EH (cell line): ENCODE data around the gene PLA2G3.
A peak's percentile ranks its signal among the peaks of the same experiment; 100 is the strongest.
"Not testable (repeated sequence)": the region's sequence is repeated elsewhere in the genome, so short reads cannot be mapped to it uniquely, and the experiment has no call there.

Source experiments
- DNase-seq: peaks from one replicate; pipeline ENCODE4 v3.0.0-alpha.2; 2015; ENCODE audit warnings: low read depth

PLA2G3 gene

DNA sequence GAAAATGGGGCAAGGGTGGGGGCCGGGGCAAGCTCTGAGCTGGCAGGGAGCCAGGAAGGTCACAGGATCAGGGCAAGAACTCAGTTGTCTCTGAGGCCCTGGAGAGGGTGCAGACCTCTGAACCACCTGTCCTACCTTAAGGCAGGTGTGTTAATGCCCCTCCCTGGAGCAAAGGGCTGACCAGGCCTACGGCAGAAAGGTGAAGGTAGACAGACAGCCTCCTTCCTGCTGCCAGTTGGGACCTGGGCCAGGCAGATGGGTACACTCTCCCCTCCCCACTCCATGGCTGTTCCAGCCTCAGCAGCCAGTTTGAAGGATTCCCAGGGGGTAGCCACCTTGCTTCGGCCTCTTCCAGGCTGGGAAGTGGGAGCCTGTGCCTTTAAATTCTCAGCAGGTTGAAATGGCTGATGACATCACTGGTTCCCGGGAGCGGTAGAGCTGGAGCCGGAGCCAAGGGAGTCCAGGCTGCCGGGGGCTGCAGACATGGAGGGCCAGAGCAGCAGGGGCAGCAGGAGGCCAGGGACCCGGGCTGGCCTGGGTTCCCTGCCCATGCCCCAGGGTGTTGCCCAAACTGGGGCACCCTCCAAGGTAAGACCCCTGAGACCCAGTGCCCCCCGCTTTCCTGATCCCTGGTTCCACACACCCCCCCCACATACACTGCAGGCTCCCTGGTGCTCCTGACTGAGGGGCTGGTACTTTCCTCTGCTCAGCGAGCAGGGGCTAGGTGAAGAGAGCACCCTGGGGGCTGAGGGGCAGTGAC, 17.6 kb downstream of the PLA2G3 start, which contains the start of gene INPP5J:
Gene INPP5J, plus strand, starts transcription at position 435 of the 760 bp plus-strand sequence. Its CDS starts 49 bp downstream, at position 484.
- peak; percentile 72 for DNase-seq

GRCh38 chr22:31122196-31122531, 18.1 kb downstream of the PLA2G3 start:
- DNase-seq: no peak

DNA sequence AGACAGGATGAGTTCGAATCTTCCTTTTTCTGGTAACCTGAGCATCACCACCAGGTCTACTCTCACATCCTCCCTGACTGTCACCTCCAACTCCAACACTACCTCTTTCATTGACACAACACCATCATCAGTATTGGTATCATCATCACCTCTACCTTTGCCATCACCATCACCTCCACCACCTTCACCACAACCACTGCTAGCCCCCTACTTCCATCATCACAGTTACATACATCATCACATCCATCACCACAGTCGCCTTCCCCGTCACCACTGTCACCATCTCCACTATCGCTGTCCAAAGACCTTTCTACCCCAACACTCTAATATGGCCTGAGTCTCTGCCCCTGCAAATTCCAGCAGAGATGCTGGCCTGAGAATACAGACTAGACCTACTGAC, 18.9 kb downstream of the PLA2G3 start:
- DNase-seq: no peak

- no peak for DNase-seq
Measured at GRCh38 chr22:31120642-31121041, 19.7 kb downstream of the PLA2G3 start.

DNA sequence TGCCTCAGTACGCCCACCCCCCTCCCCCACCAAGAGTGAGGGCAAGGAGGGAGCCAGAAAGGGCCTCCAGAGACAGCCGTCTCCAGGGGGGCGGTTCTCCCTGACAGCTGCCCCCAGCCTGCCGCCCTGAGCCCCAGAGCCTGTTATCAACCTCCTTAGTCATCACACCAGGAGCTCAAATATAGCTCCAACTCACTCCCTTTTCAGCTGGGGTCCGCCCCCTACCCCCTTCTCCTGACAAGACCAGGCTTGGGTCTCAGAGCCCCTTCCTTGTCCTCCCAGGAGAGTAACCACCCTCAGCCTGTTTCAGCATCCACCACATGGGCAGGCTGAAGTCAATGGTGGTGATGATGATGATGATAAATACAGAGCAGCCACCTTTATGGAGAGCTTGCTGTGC, 20.1 kb downstream of the PLA2G3 start:
- no peak for DNase-seq

GRCh38 chr22:31119026-31119717, 21.1 kb downstream of the PLA2G3 start:
- no peak for DNase-seq

- DNase-seq: no peak
Measured at GRCh38 chr22:31118046-31118820, 22.1 kb downstream of the PLA2G3 start.

GRCh38 chr22:31112547-31113091, 27.7 kb downstream of the PLA2G3 start:
- not testable (repeated sequence) for DNase-seq

DNA sequence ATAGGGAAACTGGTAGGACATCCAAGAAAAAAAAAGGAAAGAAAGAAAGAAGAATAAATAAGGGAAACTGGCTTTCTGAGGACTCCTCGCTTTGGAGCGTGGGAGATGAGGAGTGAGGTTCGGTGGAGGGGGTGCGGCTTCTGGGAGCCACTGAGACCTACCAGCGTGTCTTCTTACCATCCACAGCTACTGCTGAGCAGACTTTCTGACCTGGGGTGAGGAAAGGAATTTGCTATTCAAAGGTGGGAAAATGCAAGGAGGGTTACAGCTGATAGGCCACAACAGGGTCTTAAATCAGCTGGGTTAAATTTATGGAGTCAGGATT, 32.5 kb downstream of the PLA2G3 start:
- no peak for DNase-seq

GRCh38 chr22:31107178-31107893, 33.0 kb downstream of the PLA2G3 start, which contains the start of gene SELENOM:
SELENOM (minus strand) TSS chr22:31107568; CDS start chr22:31107505, 63 bp downstream.
- DNase-seq: peak; percentile 99

DNA sequence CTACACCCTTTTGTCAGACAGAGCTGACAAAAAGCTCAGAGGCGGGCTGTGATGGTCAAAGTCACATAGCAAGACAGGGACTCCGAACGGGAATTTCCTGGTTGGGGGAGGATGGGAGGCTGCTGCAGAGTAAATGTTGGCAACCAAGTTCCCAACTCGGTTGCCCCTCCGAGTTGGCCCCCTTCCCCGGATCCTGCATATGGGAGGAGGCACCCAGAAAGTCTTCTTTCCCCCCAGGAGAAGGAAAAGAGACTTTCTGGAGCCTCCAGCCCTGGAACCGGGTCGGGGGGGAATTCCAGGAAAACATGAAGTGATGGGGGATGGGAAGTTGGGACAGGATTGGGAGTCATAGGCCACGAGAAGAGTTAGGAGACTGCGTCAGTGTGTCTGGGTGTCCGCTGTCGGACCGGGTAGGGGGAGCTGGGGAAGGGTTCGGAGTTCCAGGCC, 33.6 kb downstream of the PLA2G3 start:
- DNase-seq: peak; percentile 74

DNA sequence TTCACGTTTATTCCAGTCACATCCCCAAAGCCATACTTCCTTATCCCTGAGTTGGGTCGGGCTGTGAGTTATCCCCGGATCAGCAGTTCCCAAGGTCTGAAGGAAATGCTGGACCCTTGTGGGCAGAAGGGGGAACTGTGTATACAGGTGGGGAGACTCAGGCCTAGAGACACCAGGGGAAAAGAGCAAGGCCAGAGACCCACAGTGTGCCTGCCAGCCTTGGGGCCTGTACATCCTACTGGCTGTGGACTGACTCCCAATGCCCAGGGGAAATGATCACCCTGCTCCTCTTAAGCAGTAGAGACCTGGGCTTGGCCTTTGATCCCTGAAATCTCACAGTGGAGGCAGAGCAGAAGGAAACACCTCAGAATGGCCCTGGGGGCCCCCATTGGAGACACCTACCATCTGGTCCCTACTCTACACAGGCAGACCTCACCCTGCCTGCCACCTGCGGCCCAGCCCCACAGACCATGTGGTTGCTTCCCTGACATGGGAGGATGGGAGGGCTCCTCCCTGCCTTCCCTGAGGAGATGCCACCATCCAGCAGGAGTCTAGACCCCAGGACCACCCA, 34.2 kb downstream of the PLA2G3 start:
- peak; percentile 46 for DNase-seq

- no peak for DNase-seq
Measured at GRCh38 chr22:31105282-31105929, 34.9 kb downstream of the PLA2G3 start.

DNA sequence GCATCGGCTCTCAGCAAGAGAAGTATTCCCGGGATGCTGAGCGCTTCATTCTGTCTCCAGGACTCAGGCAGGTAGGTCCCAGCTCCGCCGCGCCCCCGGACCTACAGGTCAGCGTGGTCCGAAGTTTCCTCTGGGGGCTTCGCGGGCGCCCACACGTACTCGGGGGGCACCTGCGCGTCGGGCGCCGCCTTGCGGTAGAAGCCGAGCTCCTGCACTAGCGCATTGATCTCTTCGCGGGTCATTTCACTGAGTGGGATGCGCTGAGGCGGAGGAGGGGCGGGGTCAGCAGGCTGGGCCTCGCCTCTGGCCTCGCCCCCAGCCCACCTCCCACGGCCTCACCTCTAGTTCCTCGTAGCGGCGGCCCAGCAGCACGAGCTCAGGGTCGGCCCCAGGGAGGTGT, 35.4 kb downstream of the PLA2G3 start:
- DNase-seq: no peak

- DNase-seq: no peak
Measured at GRCh38 chr22:31103899-31104694, 36.2 kb downstream of the PLA2G3 start.

DNA sequence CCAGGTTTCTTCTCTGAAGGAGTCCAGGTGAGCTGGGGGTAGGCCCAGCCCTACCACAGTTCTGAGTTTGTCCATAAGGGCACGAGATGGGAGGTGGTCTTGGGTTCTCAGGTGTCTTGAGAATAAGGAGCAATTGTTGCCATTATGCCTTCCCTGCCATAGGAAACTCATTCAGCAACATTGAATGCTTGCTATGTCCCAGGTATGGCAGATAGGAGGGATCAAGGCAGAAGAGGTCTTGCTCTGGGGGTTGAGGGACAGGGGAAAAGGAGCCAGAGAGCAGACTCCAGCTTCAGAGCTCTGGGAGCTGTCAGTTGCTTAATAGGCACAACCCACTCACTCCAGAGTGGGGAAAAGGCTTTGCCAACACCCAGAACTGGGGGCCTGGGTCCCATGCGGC, 37.2 kb downstream of the PLA2G3 start:
- DNase-seq: no peak

DNA sequence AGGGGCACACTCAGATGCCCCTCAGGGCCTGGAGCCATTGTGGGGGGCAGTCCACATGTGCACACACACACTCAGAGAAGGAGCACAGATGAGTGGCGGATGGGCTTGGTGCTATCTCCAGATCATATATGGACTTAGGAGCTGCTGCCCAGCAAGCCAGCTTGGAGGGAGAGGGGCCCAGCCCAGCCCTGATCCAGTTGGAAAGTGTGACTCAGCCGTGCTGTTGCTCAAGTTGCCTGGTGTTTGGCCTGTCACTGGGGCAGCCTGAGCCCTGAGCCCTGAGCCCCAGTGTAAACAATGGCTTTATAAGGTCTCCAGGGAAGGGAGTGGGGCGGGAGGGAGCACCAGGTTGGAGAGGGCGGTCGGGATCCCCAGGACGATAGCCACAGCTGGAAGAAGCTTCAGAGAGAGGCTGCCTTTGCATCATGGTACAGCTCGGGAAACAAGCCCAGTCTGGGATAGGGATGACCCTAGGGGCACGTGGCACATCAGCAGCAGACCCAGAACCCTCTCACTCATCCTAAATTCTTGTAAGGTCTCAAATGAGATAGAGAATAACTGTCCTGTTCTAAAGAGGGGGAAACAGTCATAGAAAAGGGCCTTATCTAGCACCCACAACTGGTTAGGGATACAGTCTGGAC, 37.7 kb downstream of the PLA2G3 start:
- DNase-seq: peak; percentile 98

DNA sequence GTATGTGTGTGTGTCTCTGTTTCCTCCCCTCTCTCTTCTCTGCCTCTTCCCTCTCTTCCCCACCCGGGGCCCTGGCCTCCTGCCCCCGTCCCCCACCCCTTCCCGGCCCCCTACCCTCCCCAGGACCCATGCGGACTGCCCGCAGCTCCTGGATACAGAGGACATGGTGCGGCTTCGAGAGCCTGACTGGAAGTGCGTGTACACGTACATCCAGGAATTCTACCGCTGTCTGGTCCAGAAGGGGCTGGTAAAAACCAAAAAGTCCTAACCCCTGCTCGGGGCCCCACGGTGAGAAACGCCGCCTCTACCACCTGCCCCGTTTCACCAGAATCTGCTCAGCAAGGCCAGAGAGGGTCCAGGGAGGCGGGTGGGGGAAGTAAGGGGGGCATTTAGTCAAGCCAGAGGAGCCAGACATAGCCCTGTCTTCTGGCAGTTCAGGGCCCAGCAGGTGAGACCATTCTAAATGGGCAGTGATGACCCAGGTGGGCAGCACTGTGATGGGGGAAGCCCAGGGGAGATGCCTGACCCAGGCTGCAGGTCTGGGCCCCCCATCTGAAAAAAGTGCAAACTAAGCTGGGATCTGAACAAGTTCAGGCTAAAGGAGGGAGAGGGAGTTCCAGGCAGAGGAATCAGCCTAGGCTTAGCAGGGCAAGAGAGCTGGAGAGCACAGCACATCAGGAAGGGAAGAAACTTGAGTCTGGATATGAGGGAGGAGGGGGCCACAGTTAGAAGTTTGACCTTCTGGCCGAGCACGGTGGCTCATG, 39.4 kb downstream of the PLA2G3 start:
- no peak for DNase-seq
